ENCODE results near the gene RPS6KA2.

The RPS6KA2 gene

DNA sequence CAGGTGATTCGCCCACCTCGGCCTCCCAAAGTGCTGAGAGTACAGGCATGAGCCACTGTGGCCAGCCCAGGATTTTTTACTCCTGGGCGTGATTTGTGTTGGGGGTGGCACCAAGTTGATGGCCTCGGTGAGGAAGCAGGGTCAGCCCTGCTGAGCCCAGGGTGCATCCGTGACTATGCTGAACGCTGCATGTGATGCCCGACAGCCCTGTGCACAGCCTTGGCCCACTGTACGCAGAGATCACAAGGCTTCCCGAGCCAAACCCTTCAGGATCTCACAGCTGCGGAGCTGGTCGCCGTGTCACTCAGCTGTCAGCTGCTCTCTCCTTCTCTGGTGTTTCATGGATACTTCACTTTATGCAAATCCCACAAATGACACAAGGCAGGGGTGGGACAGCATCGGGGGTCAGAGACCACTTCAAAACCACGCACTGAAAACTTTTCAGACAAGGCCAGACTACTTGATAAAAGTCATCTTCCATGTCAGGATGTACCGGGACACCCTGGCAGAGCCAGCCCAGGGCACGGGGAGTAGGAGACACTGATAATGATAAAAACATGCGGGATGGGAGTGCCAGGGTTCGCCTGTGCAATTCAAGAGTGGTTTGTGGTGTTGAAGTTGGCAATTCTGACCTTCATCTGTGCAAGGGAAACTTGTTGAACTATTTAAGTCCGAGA lies 31.2 kb upstream of the RPS6KA2 start:
- CTCF ChIA-PET, result no interaction called here
- no peak for TF ChIP-seq CTBP1 (IDR thresholded peaks at IDR 0.05; ENCODE audit: borderline replicate concordance)
- TF ChIP-seq L3MBTL2 (conservative IDR thresholded peaks at IDR 0.05), result no peak
- no peak for TF ChIP-seq FOXK2 (IDR thresholded peaks at IDR 0.05)
- TF ChIP-seq ZNF384 (IDR thresholded peaks at IDR 0.05), result no peak
- TF ChIP-seq SUZ12 (IDR thresholded peaks at IDR 0.05), result no peak
- TF ChIP-seq FOXA1 (IDR thresholded peaks at IDR 0.05), result no peak
- TF ChIP-seq SP1 (IDR thresholded peaks at IDR 0.05), result no peak
- TF ChIP-seq ELF4 (IDR thresholded peaks at IDR 0.05), result no peak
- no peak for TF ChIP-seq BHLHE40 (IDR thresholded peaks at IDR 0.05; ENCODE audit: borderline replicate concordance)
- no peak for TF ChIP-seq ARNT (IDR thresholded peaks at IDR 0.05)
- TF ChIP-seq, protein P1, sequence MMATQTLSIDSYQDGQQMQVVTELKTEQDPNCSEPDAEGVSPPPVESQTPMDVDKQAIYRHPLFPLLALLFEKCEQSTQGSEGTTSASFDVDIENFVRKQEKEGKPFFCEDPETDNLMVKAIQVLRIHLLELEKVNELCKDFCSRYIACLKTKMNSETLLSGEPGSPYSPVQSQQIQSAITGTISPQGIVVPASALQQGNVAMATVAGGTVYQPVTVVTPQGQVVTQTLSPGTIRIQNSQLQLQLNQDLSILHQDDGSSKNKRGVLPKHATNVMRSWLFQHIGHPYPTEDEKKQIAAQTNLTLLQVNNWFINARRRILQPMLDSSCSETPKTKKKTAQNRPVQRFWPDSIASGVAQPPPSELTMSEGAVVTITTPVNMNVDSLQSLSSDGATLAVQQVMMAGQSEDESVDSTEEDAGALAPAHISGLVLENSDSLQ (IDR thresholded peaks at IDR 0.05), result no peak
- TF ChIP-seq TARDBP (IDR thresholded peaks at IDR 0.05), result no peak
- no peak for TF ChIP-seq LEF1 (IDR thresholded peaks at IDR 0.05; ENCODE audit: borderline replicate concordance)
- no peak for TF ChIP-seq FOXM1 (IDR thresholded peaks at IDR 0.05; ENCODE audit: borderline replicate concordance)
- no peak for TF ChIP-seq NFRKB (IDR thresholded peaks at IDR 0.05)

GRCh38 chr6:166657531-166657930 lies 30.5 kb upstream of the RPS6KA2 start:
- ChIA-PET CTCF (no interaction called here), POLR2A (no interaction called here)
- no peak for DNase-seq (ENCODE audit: extremely low spot score)
- TF ChIP-seq CTBP1 (IDR thresholded peaks at IDR 0.05; ENCODE audit: borderline replicate concordance) (no peak), FOXA1 (IDR thresholded peaks at IDR 0.05) (no peak), LEF1 (IDR thresholded peaks at IDR 0.05; ENCODE audit: borderline replicate concordance) (no peak), ZNF384 (IDR thresholded peaks at IDR 0.05) (no peak), HDGF (IDR thresholded peaks at IDR 0.05; ENCODE audit: borderline replicate concordance) (no peak), SUZ12 (IDR thresholded peaks at IDR 0.05) (no peak), SP1 (IDR thresholded peaks at IDR 0.05) (no peak), FOXM1 (IDR thresholded peaks at IDR 0.05; ENCODE audit: borderline replicate concordance) (no peak), ELF4 (IDR thresholded peaks at IDR 0.05) (no peak)

More for the DNA sequence above, 31.2 kb upstream of the RPS6KA2 start:
- POLR2A ChIA-PET, result no interaction called here
- no peak for DNase-seq (ENCODE audit: extremely low spot score)

- ChIA-PET POLR2A (no interaction called here), CTCF (no interaction called here)
- no peak for DNase-seq (ENCODE audit: extremely low spot score)
- no peak for TF ChIP-seq CTBP1 (IDR thresholded peaks at IDR 0.05; ENCODE audit: borderline replicate concordance)
- no peak for TF ChIP-seq ELF4 (IDR thresholded peaks at IDR 0.05)
- no peak for TF ChIP-seq NFRKB (IDR thresholded peaks at IDR 0.05)
- TF ChIP-seq BHLHE40 (IDR thresholded peaks at IDR 0.05; ENCODE audit: borderline replicate concordance), result no peak
- TF ChIP-seq SP1 (IDR thresholded peaks at IDR 0.05), result no peak
- TF ChIP-seq FOXA1 (IDR thresholded peaks at IDR 0.05), result no peak
These were observed 29.4 kb upstream of the RPS6KA2 start for GRCh38 chr6:166656230-166657151.

DNA sequence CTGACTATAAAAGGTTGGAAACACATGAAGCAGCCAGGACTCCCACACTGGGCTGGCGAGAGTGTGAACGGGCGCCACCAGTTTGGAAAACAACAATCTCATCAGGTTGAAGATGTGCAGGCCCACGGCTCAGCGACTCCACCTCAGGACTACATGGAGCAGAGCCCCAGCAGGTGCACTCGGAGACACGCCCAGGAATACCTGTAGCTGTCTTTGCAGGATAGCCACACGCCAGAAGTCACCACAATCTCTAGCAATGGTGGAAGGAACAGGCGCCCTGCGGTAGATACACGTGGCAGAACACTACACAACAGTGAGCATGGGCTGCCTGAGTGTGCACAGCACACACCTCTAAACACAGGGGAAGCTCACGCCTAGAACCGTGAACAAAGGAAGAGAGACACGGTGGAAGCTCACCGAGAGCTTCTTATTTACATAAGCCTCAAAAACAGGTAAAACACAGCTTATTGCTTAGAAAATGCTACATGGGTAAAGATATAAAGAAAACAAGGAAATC lies 28.7 kb upstream of the RPS6KA2 start:
- TF ChIP-seq LEF1 (IDR thresholded peaks at IDR 0.05; ENCODE audit: borderline replicate concordance) (no peak), FOXA1 (IDR thresholded peaks at IDR 0.05) (no peak)
- POLR2A ChIA-PET, result no interaction called here
- no peak for DNase-seq (ENCODE audit: extremely low spot score)
- CTCF ChIA-PET, result no interaction called here

- DNase-seq (ENCODE audit: extremely low spot score), result no peak
- ChIA-PET POLR2A (no interaction called here), CTCF (no interaction called here)
- no peak for TF ChIP-seq NFRKB (IDR thresholded peaks at IDR 0.05)
- no peak for TF ChIP-seq SUZ12 (IDR thresholded peaks at IDR 0.05)
- no peak for TF ChIP-seq BHLHE40 (IDR thresholded peaks at IDR 0.05; ENCODE audit: borderline replicate concordance)
- no peak for TF ChIP-seq L3MBTL2 (conservative IDR thresholded peaks at IDR 0.05)
- no peak for TF ChIP-seq HDGF (IDR thresholded peaks at IDR 0.05; ENCODE audit: borderline replicate concordance)
- no peak for TF ChIP-seq TARDBP (IDR thresholded peaks at IDR 0.05)
- TF ChIP-seq ELF4 (IDR thresholded peaks at IDR 0.05), result no peak
- no peak for TF ChIP-seq FOXK2 (IDR thresholded peaks at IDR 0.05)
- TF ChIP-seq FOXA1 (IDR thresholded peaks at IDR 0.05), result no peak
- no peak for TF ChIP-seq ARNT (IDR thresholded peaks at IDR 0.05)
- TF ChIP-seq SP1 (IDR thresholded peaks at IDR 0.05), result no peak
- TF ChIP-seq, protein P1 (IDR thresholded peaks at IDR 0.05), result no peak
- TF ChIP-seq LEF1 (IDR thresholded peaks at IDR 0.05; ENCODE audit: borderline replicate concordance), result no peak
- no peak for TF ChIP-seq ZNF384 (IDR thresholded peaks at IDR 0.05)
- TF ChIP-seq FOXM1 (IDR thresholded peaks at IDR 0.05; ENCODE audit: borderline replicate concordance), result no peak
- no peak for TF ChIP-seq CTBP1 (IDR thresholded peaks at IDR 0.05; ENCODE audit: borderline replicate concordance)
These were observed 28.2 kb upstream of the RPS6KA2 start for GRCh38 chr6:166655251-166655650.

- POLR2A ChIA-PET, result no interaction called here
- TF ChIP-seq LEF1 (IDR thresholded peaks at IDR 0.05; ENCODE audit: borderline replicate concordance), result no peak
- no peak for TF ChIP-seq ZNF384 (IDR thresholded peaks at IDR 0.05)
- no peak for TF ChIP-seq ELF4 (IDR thresholded peaks at IDR 0.05)
- no peak for TF ChIP-seq CTBP1 (IDR thresholded peaks at IDR 0.05; ENCODE audit: borderline replicate concordance)
- no peak for TF ChIP-seq SUZ12 (IDR thresholded peaks at IDR 0.05)
- TF ChIP-seq ARNT (IDR thresholded peaks at IDR 0.05), result no peak
- no peak for TF ChIP-seq NFRKB (IDR thresholded peaks at IDR 0.05)
- no peak for TF ChIP-seq TARDBP (IDR thresholded peaks at IDR 0.05)
- TF ChIP-seq FOXM1 (IDR thresholded peaks at IDR 0.05; ENCODE audit: borderline replicate concordance), result no peak
- no peak for TF ChIP-seq FOXK2 (IDR thresholded peaks at IDR 0.05)
- no peak for TF ChIP-seq SP1 (IDR thresholded peaks at IDR 0.05)
- TF ChIP-seq BHLHE40 (IDR thresholded peaks at IDR 0.05; ENCODE audit: borderline replicate concordance), result no peak
- no peak for TF ChIP-seq FOXA1 (IDR thresholded peaks at IDR 0.05)
- no peak for TF ChIP-seq L3MBTL2 (conservative IDR thresholded peaks at IDR 0.05)
These were observed 27.5 kb upstream of the RPS6KA2 start for GRCh38 chr6:166654573-166654972.

More at GRCh38 chr6:166654573-166654972, 27.5 kb upstream of the RPS6KA2 start:
- CTCF ChIA-PET, result no interaction called here
- no peak for DNase-seq (ENCODE audit: extremely low spot score)
